Stimulated activated naive CD8-positive, alpha-beta T cell treated with anti-CD3 and anti-CD28 coated beads, Interleukin-15, Interleukin-2, amounts not matched to agents 100 ng/mL and 50 ng/mL, for 24 hours (primary cell): ENCODE data around the gene SLIT1.

Source experiments
- H3K27ac Mint-ChIP-seq: one replicate; pipeline ENCODE4 v1.8.0; 2021; ENCODE audit warnings: mild to moderate bottlenecking, mixed read lengths
- H3K27me3 Mint-ChIP-seq: one replicate; pipeline ENCODE4 v1.8.0; 2021; ENCODE audit warnings: mixed read lengths
- H3K36me3 Mint-ChIP-seq: one replicate; pipeline ENCODE4 v1.8.0; 2021; ENCODE audit warnings: low read depth, mixed read lengths
- H3K4me1 Mint-ChIP-seq: one replicate; pipeline ENCODE4 v1.8.0; 2021; ENCODE audit warnings: low read depth, mixed read lengths
- H3K4me3 Mint-ChIP-seq: one replicate; pipeline ENCODE4 v1.8.0; 2021; ENCODE audit warnings: mild to moderate bottlenecking, mixed read lengths
- H3K9me3 Mint-ChIP-seq: one replicate; pipeline ENCODE4 v1.8.0; 2021; ENCODE audit warnings: mixed read lengths

The SLIT1 gene

GRCh38 chr10:97072851-97073665 is 112.7 kb downstream of the SLIT1 start:
- H3K4me3 Mint-ChIP-seq: no peak overlapping the region
- H3K27ac Mint-ChIP-seq: no peak overlapping the region
- peaks cover 12% of the 10 kb centered on the region for H3K4me1 Mint-ChIP-seq
- H3K36me3 Mint-ChIP-seq: no peaks in the 10 kb centered on the region
- H3K9me3 Mint-ChIP-seq: no peaks in the 10 kb centered on the region
- H3K27me3 Mint-ChIP-seq: peaks cover 36% of the 10 kb centered on the region

- H3K9me3 Mint-ChIP-seq: no peaks in the 10 kb centered on the region
- no peaks in the 10 kb centered on the region for H3K36me3 Mint-ChIP-seq
- H3K27me3 Mint-ChIP-seq: peaks cover 30% of the 10 kb centered on the region
- H3K27ac Mint-ChIP-seq: no peak overlapping the region
- peaks cover 12% of the 10 kb centered on the region for H3K4me1 Mint-ChIP-seq
- no peak overlapping the region for H3K4me3 Mint-ChIP-seq
Observed at GRCh38 chr10:97071496-97071895, 114.3 kb downstream of the SLIT1 start.

- Mint-ChIP-seq H3K9me3 (no peaks in the 10 kb centered on the region), H3K27ac (no peak overlapping the region), H3K4me1 (peaks cover 12% of the 10 kb centered on the region), H3K27me3 (peaks cover 27% of the 10 kb centered on the region), H3K36me3 (no peaks in the 10 kb centered on the region), H3K4me3 (no peak overlapping the region)
Observed at GRCh38 chr10:97069576-97070362, 116.0 kb downstream of the SLIT1 start.

GRCh38 chr10:97069026-97069425 is 116.7 kb downstream of the SLIT1 start:
- Mint-ChIP-seq H3K4me1 (peaks cover 12% of the 10 kb centered on the region), H3K27ac (no peak overlapping the region), H3K4me3 (no peak overlapping the region), H3K27me3 (peaks cover 25% of the 10 kb centered on the region), H3K9me3 (no peaks in the 10 kb centered on the region), H3K36me3 (no peaks in the 10 kb centered on the region)

GRCh38 chr10:97067716-97068391 is 117.9 kb downstream of the SLIT1 start:
- H3K27me3 Mint-ChIP-seq: peaks cover 21% of the 10 kb centered on the region
- H3K27ac Mint-ChIP-seq: no peak overlapping the region

GRCh38 chr10:97066877-97067555 is 118.7 kb downstream of the SLIT1 start:
- peaks cover 21% of the 10 kb centered on the region for H3K27me3 Mint-ChIP-seq
- H3K9me3 Mint-ChIP-seq: no peaks in the 10 kb centered on the region
- H3K27ac Mint-ChIP-seq: no peak overlapping the region
- no peak overlapping the region for H3K4me3 Mint-ChIP-seq
- H3K36me3 Mint-ChIP-seq: no peaks in the 10 kb centered on the region
- H3K4me1 Mint-ChIP-seq: peaks cover 12% of the 10 kb centered on the region

More at GRCh38 chr10:97067716-97068391, 117.9 kb downstream of the SLIT1 start:
- Mint-ChIP-seq H3K4me3 (no peak overlapping the region), H3K9me3 (no peaks in the 10 kb centered on the region), H3K36me3 (no peaks in the 10 kb centered on the region), H3K4me1 (peaks cover 12% of the 10 kb centered on the region)

- Mint-ChIP-seq H3K4me3 (no peak overlapping the region), H3K27ac (no peak overlapping the region), H3K36me3 (no peaks in the 10 kb centered on the region), H3K9me3 (no peaks in the 10 kb centered on the region), H3K27me3 (peaks cover 11% of the 10 kb centered on the region), H3K4me1 (peaks cover 12% of the 10 kb centered on the region)
Observed at GRCh38 chr10:97065686-97066660, 119.8 kb downstream of the SLIT1 start.

- H3K4me1 Mint-ChIP-seq: peaks cover 10% of the 10 kb centered on the region
- no peaks in the 10 kb centered on the region for H3K36me3 Mint-ChIP-seq
- H3K4me3 Mint-ChIP-seq: no peak overlapping the region
- H3K27ac Mint-ChIP-seq: no peak overlapping the region
- H3K27me3 Mint-ChIP-seq: peaks cover 5% of the 10 kb centered on the region
- no peaks in the 10 kb centered on the region for H3K9me3 Mint-ChIP-seq
Observed at GRCh38 chr10:97065128-97065527, 120.6 kb downstream of the SLIT1 start.

- Mint-ChIP-seq H3K4me3 (no peak overlapping the region), H3K36me3 (no peaks in the 10 kb centered on the region), H3K27ac (no peak overlapping the region)
Observed at GRCh38 chr10:97063983-97064837, 121.5 kb downstream of the SLIT1 start.

GRCh38 chr10:97063271-97063982 is 122.3 kb downstream of the SLIT1 start:
- no peaks in the 10 kb centered on the region for H3K36me3 Mint-ChIP-seq

More at GRCh38 chr10:97063983-97064837, 121.5 kb downstream of the SLIT1 start:
- peaks cover under 1% of the 10 kb centered on the region for H3K4me1 Mint-ChIP-seq
- H3K9me3 Mint-ChIP-seq: no peaks in the 10 kb centered on the region
- no peaks in the 10 kb centered on the region for H3K27me3 Mint-ChIP-seq

GRCh38 chr10:97062456-97062855 is 123.3 kb downstream of the SLIT1 start:
- H3K9me3 Mint-ChIP-seq: no peaks in the 10 kb centered on the region
- H3K4me3 Mint-ChIP-seq: no peak overlapping the region
- no peaks in the 10 kb centered on the region for H3K27me3 Mint-ChIP-seq
- no peaks in the 10 kb centered on the region for H3K4me1 Mint-ChIP-seq
- H3K27ac Mint-ChIP-seq: no peak overlapping the region
- no peaks in the 10 kb centered on the region for H3K36me3 Mint-ChIP-seq

More at GRCh38 chr10:97063271-97063982, 122.3 kb downstream of the SLIT1 start:
- Mint-ChIP-seq H3K4me3 (no peak overlapping the region), H3K9me3 (no peaks in the 10 kb centered on the region), H3K27ac (no peak overlapping the region), H3K4me1 (no peaks in the 10 kb centered on the region), H3K27me3 (no peaks in the 10 kb centered on the region)

- Mint-ChIP-seq H3K36me3 (no peaks in the 10 kb centered on the region), H3K4me3 (no peak overlapping the region), H3K27me3 (no peaks in the 10 kb centered on the region), H3K27ac (no peak overlapping the region), H3K4me1 (no peaks in the 10 kb centered on the region), H3K9me3 (no peaks in the 10 kb centered on the region)
Observed at GRCh38 chr10:97062046-97062445, 123.7 kb downstream of the SLIT1 start.
